ENCODE results near the gene PATZ1.

The PATZ1 gene

DNA sequence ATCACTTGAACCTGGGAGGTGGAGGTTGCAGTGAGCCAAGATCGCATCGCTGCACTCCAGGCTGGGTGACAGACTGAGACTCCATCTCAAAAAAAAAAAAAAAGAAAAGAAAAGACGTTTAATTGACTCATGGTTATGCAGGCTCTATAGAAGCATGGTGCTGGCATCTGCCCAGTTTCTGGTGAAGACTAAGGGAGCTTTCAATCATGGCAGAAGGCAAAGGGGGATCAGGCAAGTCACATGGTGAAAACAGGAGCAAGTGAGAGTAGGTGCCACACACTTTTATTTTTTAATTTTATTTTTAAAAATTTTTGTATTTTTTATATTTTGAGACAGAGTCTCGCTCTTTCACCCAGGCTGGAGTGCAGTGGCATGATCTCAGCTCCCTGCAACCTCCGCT, 8.4 kb upstream of the PATZ1 start:
- TF ChIP-seq TEAD4 (IDR thresholded peaks at IDR 0.05) (no peak), TAF1 (IDR thresholded peaks at IDR 0.05; ENCODE audit: low read depth) (no peak), RAD21 (IDR thresholded peaks at IDR 0.05; ENCODE audit: low read depth) (no peak), EGR1 (IDR thresholded peaks at IDR 0.05) (no peak), FOXM1 (IDR thresholded peaks at IDR 0.05; ENCODE audit: borderline replicate concordance, low read depth) (no peak), CEBPB (IDR thresholded peaks at IDR 0.05) (no peak)
- TF ChIP-seq, protein P1, sequence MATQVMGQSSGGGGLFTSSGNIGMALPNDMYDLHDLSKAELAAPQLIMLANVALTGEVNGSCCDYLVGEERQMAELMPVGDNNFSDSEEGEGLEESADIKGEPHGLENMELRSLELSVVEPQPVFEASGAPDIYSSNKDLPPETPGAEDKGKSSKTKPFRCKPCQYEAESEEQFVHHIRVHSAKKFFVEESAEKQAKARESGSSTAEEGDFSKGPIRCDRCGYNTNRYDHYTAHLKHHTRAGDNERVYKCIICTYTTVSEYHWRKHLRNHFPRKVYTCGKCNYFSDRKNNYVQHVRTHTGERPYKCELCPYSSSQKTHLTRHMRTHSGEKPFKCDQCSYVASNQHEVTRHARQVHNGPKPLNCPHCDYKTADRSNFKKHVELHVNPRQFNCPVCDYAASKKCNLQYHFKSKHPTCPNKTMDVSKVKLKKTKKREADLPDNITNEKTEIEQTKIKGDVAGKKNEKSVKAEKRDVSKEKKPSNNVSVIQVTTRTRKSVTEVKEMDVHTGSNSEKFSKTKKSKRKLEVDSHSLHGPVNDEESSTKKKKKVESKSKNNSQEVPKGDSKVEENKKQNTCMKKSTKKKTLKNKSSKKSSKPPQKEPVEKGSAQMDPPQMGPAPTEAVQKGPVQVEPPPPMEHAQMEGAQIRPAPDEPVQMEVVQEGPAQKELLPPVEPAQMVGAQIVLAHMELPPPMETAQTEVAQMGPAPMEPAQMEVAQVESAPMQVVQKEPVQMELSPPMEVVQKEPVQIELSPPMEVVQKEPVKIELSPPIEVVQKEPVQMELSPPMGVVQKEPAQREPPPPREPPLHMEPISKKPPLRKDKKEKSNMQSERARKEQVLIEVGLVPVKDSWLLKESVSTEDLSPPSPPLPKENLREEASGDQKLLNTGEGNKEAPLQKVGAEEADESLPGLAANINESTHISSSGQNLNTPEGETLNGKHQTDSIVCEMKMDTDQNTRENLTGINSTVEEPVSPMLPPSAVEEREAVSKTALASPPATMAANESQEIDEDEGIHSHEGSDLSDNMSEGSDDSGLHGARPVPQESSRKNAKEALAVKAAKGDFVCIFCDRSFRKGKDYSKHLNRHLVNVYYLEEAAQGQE (IDR thresholded peaks at IDR 0.05; ENCODE audit: low read depth), result no peak
- TF ChIP-seq, protein P2, sequence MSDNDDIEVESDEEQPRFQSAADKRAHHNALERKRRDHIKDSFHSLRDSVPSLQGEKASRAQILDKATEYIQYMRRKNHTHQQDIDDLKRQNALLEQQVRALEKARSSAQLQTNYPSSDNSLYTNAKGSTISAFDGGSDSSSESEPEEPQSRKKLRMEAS (IDR thresholded peaks at IDR 0.05), result no peak

DNA sequence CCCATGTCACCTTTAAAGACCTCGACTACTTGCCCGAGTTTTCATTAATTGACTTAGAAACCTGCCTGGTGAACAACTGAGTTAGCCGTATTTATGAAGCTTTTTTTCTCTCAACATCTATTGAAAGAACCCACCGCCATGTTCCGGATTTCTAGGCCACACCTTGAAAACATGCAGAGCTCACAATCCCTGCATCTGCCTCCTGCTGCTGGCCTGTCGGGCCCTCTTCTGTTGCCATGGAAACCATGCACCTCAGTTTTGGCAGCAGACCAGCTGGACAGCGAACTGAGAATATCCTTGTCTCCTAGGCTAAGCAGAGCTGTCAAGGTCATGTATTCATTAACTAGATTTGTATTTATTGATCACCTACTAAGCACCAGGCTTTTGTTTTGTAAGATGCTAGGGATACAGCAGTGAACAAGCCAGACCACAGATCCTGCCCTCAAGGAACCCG, 4.3 kb upstream of the PATZ1 start:
- TF ChIP-seq, protein P1 (IDR thresholded peaks at IDR 0.05; ENCODE audit: low read depth), result peak; percentile 30; the same call in 1 of the 2 replicates
- TF ChIP-seq NFIC (IDR thresholded peaks at IDR 0.05) (peak; percentile 40), EGR1 (IDR thresholded peaks at IDR 0.05) (no peak)

DNA sequence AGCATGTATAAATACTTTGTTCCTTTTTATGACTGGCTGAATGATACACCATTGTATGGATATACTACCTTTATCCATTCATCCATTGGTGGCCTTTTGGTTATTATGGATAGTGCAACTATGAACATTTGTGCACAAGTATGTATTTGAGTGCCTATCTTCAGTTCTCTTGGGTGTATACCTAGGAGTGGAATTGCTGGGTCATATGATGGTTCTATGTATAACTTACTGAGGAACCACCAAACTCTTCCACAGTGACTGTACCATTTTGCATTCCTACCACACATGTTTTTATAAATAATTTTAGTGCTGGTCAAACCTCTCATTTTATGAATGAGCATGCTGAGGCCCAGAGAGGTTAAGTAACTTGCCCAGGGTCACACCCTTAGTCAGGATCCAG, 3.8 kb upstream of the PATZ1 start:
- no peak for TF ChIP-seq NFIC (IDR thresholded peaks at IDR 0.05)
- TF ChIP-seq, protein P3, sequence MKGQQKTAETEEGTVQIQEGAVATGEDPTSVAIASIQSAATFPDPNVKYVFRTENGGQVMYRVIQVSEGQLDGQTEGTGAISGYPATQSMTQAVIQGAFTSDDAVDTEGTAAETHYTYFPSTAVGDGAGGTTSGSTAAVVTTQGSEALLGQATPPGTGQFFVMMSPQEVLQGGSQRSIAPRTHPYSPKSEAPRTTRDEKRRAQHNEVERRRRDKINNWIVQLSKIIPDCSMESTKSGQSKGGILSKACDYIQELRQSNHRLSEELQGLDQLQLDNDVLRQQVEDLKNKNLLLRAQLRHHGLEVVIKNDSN (IDR thresholded peaks at IDR 0.05), result no peak
- no peak for TF ChIP-seq ZBTB7A (IDR thresholded peaks at IDR 0.05; ENCODE audit: low read depth)
- TF ChIP-seq EP300 (IDR thresholded peaks at IDR 0.05; ENCODE audit: borderline replicate concordance), result no peak
- TF ChIP-seq, protein P1 (IDR thresholded peaks at IDR 0.05; ENCODE audit: low read depth), result no peak
- no peak for TF ChIP-seq CREB1 (IDR thresholded peaks at IDR 0.05; ENCODE audit: low read depth)
- TF ChIP-seq, protein P2 (IDR thresholded peaks at IDR 0.05), result no peak
- TF ChIP-seq EGR1 (IDR thresholded peaks at IDR 0.05), result no peak
- no peak for TF ChIP-seq FOXM1 (IDR thresholded peaks at IDR 0.05; ENCODE audit: borderline replicate concordance, low read depth)
- TF ChIP-seq TAF1 (IDR thresholded peaks at IDR 0.05; ENCODE audit: low read depth), result no peak
- TF ChIP-seq CEBPB (IDR thresholded peaks at IDR 0.05), result no peak

DNA sequence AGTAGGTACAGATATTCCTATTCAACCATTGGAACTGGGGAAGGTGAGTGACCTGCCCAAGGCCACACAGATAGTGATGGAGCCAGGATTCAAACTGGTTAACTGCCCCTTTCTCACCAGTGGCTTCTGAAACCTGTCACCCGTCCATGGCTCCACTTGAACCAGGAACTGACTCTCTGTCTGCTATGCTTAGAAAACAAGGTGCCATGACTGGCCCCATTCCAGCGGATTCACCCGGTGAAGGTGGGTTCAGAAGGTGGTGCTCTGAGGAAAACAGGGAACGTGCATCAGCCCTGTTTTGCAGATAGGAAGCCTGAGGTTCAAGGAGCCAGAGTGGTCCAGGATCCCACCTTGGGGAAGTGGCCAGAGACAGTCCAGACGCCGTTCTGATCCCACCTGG, 2.6 kb upstream of the PATZ1 start:
- TF ChIP-seq YY1 (IDR thresholded peaks at IDR 0.05; ENCODE audit: low read depth) (no peak), CEBPB (IDR thresholded peaks at IDR 0.05) (no peak), EGR1 (IDR thresholded peaks at IDR 0.05) (no peak), FOXM1 (IDR thresholded peaks at IDR 0.05; ENCODE audit: borderline replicate concordance, low read depth) (no peak), ZBTB7A (IDR thresholded peaks at IDR 0.05; ENCODE audit: low read depth) (no peak), EP300 (IDR thresholded peaks at IDR 0.05; ENCODE audit: borderline replicate concordance) (no peak), TEAD4 (IDR thresholded peaks at IDR 0.05) (no peak), CREB1 (IDR thresholded peaks at IDR 0.05; ENCODE audit: low read depth) (no peak), TAF1 (IDR thresholded peaks at IDR 0.05; ENCODE audit: low read depth) (no peak), NFIC (IDR thresholded peaks at IDR 0.05) (no peak), RAD21 (IDR thresholded peaks at IDR 0.05; ENCODE audit: low read depth) (no peak), TCF12 (IDR thresholded peaks at IDR 0.05; ENCODE audit: low read depth) (no peak)
- TF ChIP-seq, protein P3 (IDR thresholded peaks at IDR 0.05), result no peak
- TF ChIP-seq, protein P2 (IDR thresholded peaks at IDR 0.05), result no peak
- TF ChIP-seq, protein P1 (IDR thresholded peaks at IDR 0.05; ENCODE audit: low read depth), result no peak

Measured in Ishikawa (cell line).